ACC112 (cell line): ENCODE results near the gene KDM7A.
"Not testable (repeated sequence)": the region's sequence is repeated elsewhere in the genome, so short reads cannot be mapped to it uniquely, and the experiment has no call there.

Experiments
- H2AFZ ChIP-seq: fragments of 200-600 bp; sonication (generic); one replicate; pipeline ENCODE4 v1.6.0; 2017; ENCODE audit warnings: antibody characterized with exemption, low read length; ENCODE audit not compliant: unreplicated experiment
- H3K27ac ChIP-seq: fragments of 200-600 bp; sonication (generic); 2 replicates; pipeline ENCODE4 v1.5.1; 2014; ENCODE audit warnings: low read depth, mild to moderate bottlenecking, antibody characterized with exemption, low read length, moderate library complexity
- H3K27me3 ChIP-seq: fragments of 200-600 bp; sonication (generic); 2 replicates; pipeline ENCODE4 v1.6.1; 2014; ENCODE audit warnings: mild to moderate bottlenecking, antibody characterized with exemption, low read length, moderate library complexity, mixed read lengths; ENCODE audit not compliant: insufficient read depth
- H3K36me3 ChIP-seq: fragments of 200-600 bp; sonication (generic); 2 replicates; pipeline ENCODE4 v1.6.1; 2016; ENCODE audit warnings: mild to moderate bottlenecking, antibody characterized with exemption, low read length, moderate library complexity, mixed read lengths; ENCODE audit not compliant: insufficient read depth
- H3K4me1 ChIP-seq: fragments of 200-600 bp; sonication (generic); one replicate; pipeline ENCODE4 v1.6.1; 2016; ENCODE audit warnings: low read length, mixed read lengths; ENCODE audit not compliant: insufficient read depth, unreplicated experiment, control insufficient read depth
- H3K4me3 ChIP-seq: fragments of 200-600 bp; sonication (generic); 2 replicates; pipeline ENCODE4 v1.5.1; 2014; ENCODE audit warnings: mild to moderate bottlenecking, low read depth, low read length
- H3K79me2 ChIP-seq: fragments of 200-600 bp; sonication (generic); one replicate; pipeline ENCODE4 v1.6.0; 2016; ENCODE audit warnings: low read length; ENCODE audit not compliant: control insufficient read depth, unreplicated experiment, insufficient read depth

The KDM7A gene

GRCh38 chr7:140179339-140179738 lies 2.6 kb upstream of the KDM7A start:
- Histone ChIP-seq H3K4me3 (no peak overlapping the region), H3K36me3 (no peaks in the 10 kb centered on the region), H3K27me3 (peaks cover 36% of the 10 kb centered on the region), H3K79me2 (no peaks in the 10 kb centered on the region), H2AFZ (no peak overlapping the region), H3K4me1 (no peaks in the 10 kb centered on the region), H3K27ac (no peak overlapping the region)

GRCh38 chr7:140176122-140176701 lies 571 bp downstream of the KDM7A start:
- no peaks in the 10 kb centered on the region for H3K36me3 ChIP-seq
- peak overlapping the region; percentile 74 for H2AFZ ChIP-seq
- H3K4me1 ChIP-seq, result no peaks in the 10 kb centered on the region
- H3K79me2 ChIP-seq, result peaks cover 9% of the 10 kb centered on the region
- H3K27ac ChIP-seq, result peak overlapping the region; percentile 79
- peak overlapping the region; percentile 93 for H3K4me3 ChIP-seq
- peaks cover 7% of the 10 kb centered on the region; the same call in 1 of the 2 replicates for H3K27me3 ChIP-seq

GRCh38 chr7:140175221-140176121 lies 1.3 kb downstream of the KDM7A start:
- Histone ChIP-seq H2AFZ (peak overlapping the region; percentile 79), H3K79me2 (peaks cover 14% of the 10 kb centered on the region), H3K4me1 (no peaks in the 10 kb centered on the region), H3K27me3 (no peaks in the 10 kb centered on the region; the same call in 1 of the 2 replicates), H3K27ac (peak overlapping the region; percentile 79), H3K4me3 (peak overlapping the region; percentile 93), H3K36me3 (no peaks in the 10 kb centered on the region)

GRCh38 chr7:140174217-140174616 lies 2.6 kb downstream of the KDM7A start:
- Histone ChIP-seq H3K36me3 (no peaks in the 10 kb centered on the region), H2AFZ (no peak overlapping the region), H3K79me2 (peaks cover 17% of the 10 kb centered on the region), H3K27me3 (no peaks in the 10 kb centered on the region), H3K4me1 (no peaks in the 10 kb centered on the region), H3K4me3 (no peak overlapping the region), H3K27ac (no peak overlapping the region)

- Histone ChIP-seq H3K27me3 (no peaks in the 10 kb centered on the region), H3K36me3 (no peaks in the 10 kb centered on the region), H3K79me2 (peaks cover 31% of the 10 kb centered on the region), H3K4me1 (peaks cover 6% of the 10 kb centered on the region), H2AFZ (no peak overlapping the region), H3K27ac (no peak overlapping the region), H3K4me3 (no peak overlapping the region)
These were observed 6.4 kb downstream of the KDM7A start for GRCh38 chr7:140170375-140170774.

GRCh38 chr7:140168816-140169215 lies 8.0 kb downstream of the KDM7A start:
- H3K27ac ChIP-seq, result no peak overlapping the region
- no peak overlapping the region for H2AFZ ChIP-seq
- peaks cover 11% of the 10 kb centered on the region for H3K4me1 ChIP-seq
- no peak overlapping the region for H3K4me3 ChIP-seq
- no peaks in the 10 kb centered on the region for H3K36me3 ChIP-seq
- peaks cover 42% of the 10 kb centered on the region for H3K79me2 ChIP-seq
- H3K27me3 ChIP-seq, result no peaks in the 10 kb centered on the region

GRCh38 chr7:140165422-140165821 lies 11.4 kb downstream of the KDM7A start:
- Histone ChIP-seq H2AFZ (peak overlapping the region; percentile 65), H3K4me1 (peaks cover 13% of the 10 kb centered on the region), H3K4me3 (peak overlapping the region; percentile 46; the same call in 1 of the 2 replicates), H3K27me3 (no peaks in the 10 kb centered on the region), H3K27ac (peak overlapping the region; percentile 42), H3K79me2 (peaks cover 28% of the 10 kb centered on the region), H3K36me3 (no peaks in the 10 kb centered on the region)

- Histone ChIP-seq H3K4me1 (peaks cover 15% of the 10 kb centered on the region), H3K79me2 (peaks cover 16% of the 10 kb centered on the region)
- not testable (repeated sequence) for H3K27ac ChIP-seq, H2AFZ ChIP-seq, H3K27me3 ChIP-seq, H3K4me3 ChIP-seq, H3K36me3 ChIP-seq
These were observed 14.7 kb downstream of the KDM7A start for GRCh38 chr7:140162081-140162480.

GRCh38 chr7:140161047-140161446 lies 15.7 kb downstream of the KDM7A start:
- Histone ChIP-seq H2AFZ (no peak overlapping the region), H3K36me3 (no peaks in the 10 kb centered on the region), H3K79me2 (peaks cover 12% of the 10 kb centered on the region), H3K27me3 (no peaks in the 10 kb centered on the region), H3K27ac (no peak overlapping the region), H3K4me3 (no peak overlapping the region), H3K4me1 (peaks cover 15% of the 10 kb centered on the region)

- Histone ChIP-seq H3K4me1 (peaks cover 9% of the 10 kb centered on the region), H3K4me3 (no peak overlapping the region), H3K79me2 (peaks cover 11% of the 10 kb centered on the region), H3K36me3 (no peaks in the 10 kb centered on the region), H3K27ac (no peak overlapping the region), H2AFZ (no peak overlapping the region), H3K27me3 (no peaks in the 10 kb centered on the region)
These were observed 16.5 kb downstream of the KDM7A start for GRCh38 chr7:140160308-140160707.

- H3K79me2 ChIP-seq, result peaks cover 7% of the 10 kb centered on the region
These were observed 17.3 kb downstream of the KDM7A start for GRCh38 chr7:140159497-140159896.

More at GRCh38 chr7:140159497-140159896, 17.3 kb downstream of the KDM7A start:
- Histone ChIP-seq H3K36me3 (no peaks in the 10 kb centered on the region), H3K4me1 (peaks cover 4% of the 10 kb centered on the region), H3K27me3 (no peaks in the 10 kb centered on the region), H2AFZ (no peak overlapping the region), H3K27ac (no peak overlapping the region), H3K4me3 (no peak overlapping the region)
